HG02852 (cell line): Measurements from ENCODE around the gene SPNS2.

ENCODE experiments used
- ATAC-seq: cut with Tn5 transposase; IDR thresholded peaks from one replicate; pipeline ENCODE4 v1.9.1; 2021; ENCODE audit warnings: mild to moderate bottlenecking, moderate library complexity; ENCODE audit not compliant: unreplicated experiment

The SPNS2 gene

GRCh38 chr17:4518901-4519300 lies 20.2 kb downstream of the SPNS2 start:
- ATAC-seq: no peak

- ATAC-seq: no peak
Measured at GRCh38 chr17:4519361-4519788, 20.7 kb downstream of the SPNS2 start.

- no peak for ATAC-seq
Measured at GRCh38 chr17:4520060-4520893, 21.6 kb downstream of the SPNS2 start.

GRCh38 chr17:4520894-4521600 lies 22.4 kb downstream of the SPNS2 start:
- no peak for ATAC-seq

- ATAC-seq: no peak
Measured at GRCh38 chr17:4522661-4523060, 24.0 kb downstream of the SPNS2 start.

GRCh38 chr17:4523946-4524345 lies 25.3 kb downstream of the SPNS2 start:
- no peak for ATAC-seq

- no peak for ATAC-seq
Measured at GRCh38 chr17:4525691-4526397, 27.2 kb downstream of the SPNS2 start.

- no peak for ATAC-seq
Measured at GRCh38 chr17:4527134-4527533, 28.5 kb downstream of the SPNS2 start.

GRCh38 chr17:4527566-4528125 lies 29.0 kb downstream of the SPNS2 start:
- no peak for ATAC-seq

- no peak for ATAC-seq
Measured at GRCh38 chr17:4529533-4530152, 31.0 kb downstream of the SPNS2 start.

- ATAC-seq: no peak
Measured at GRCh38 chr17:4530799-4531730, 32.4 kb downstream of the SPNS2 start.

- ATAC-seq: no peak
Measured at GRCh38 chr17:4531988-4532736, 33.5 kb downstream of the SPNS2 start.

- ATAC-seq: no peak
Measured at GRCh38 chr17:4532860-4533522, 34.3 kb downstream of the SPNS2 start.

GRCh38 chr17:4533523-4534504 lies 35.1 kb downstream of the SPNS2 start:
- ATAC-seq: no peak

GRCh38 chr17:4534515-4534914 lies 35.8 kb downstream of the SPNS2 start:
- ATAC-seq: no peak

GRCh38 chr17:4534928-4535666 lies 36.4 kb downstream of the SPNS2 start:
- ATAC-seq: no peak
